NCI-H1694 treated with DMSO at 0.1 percent for 48 hours (cell line): ENCODE measurements around the gene GPR150.
A peak's percentile ranks its signal among the peaks of the same experiment; 100 is the strongest.
"Not testable (repeated sequence)": the region's sequence is repeated elsewhere in the genome, so short reads cannot be mapped to it uniquely, and the experiment has no call there.

Experiments
- DNase-seq: peaks from one replicate; lab custom pipeline; 2025; lab: John Stamatoyannopoulos, UW

GPR150 gene

GRCh38 chr5:95624368-95624767 lies 4.5 kb downstream of the GPR150 start:
- DNase-seq: no peak

DNA sequence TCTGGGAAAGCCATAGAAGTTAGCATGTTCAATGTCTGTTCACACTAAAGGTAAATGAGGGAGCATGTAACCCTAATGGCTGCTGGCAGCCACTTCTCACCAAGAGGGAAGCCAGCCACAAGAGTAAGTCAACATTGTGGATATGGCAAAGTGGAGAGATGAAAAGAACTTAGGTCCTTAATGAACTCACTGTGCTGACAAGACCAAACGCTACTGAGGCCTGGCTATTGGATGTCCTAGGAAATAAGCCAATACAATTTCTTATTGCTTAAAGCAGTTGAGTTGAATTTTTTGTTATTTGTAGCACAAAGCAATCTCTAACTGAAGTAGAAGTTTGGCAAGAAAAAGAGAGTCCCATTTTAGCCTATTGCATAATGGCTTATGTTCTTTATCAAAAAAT lies 6.8 kb downstream of the GPR150 start:
- DNase-seq: no peak

- DNase-seq: no peak
Observed at GRCh38 chr5:95627971-95628810, 8.3 kb downstream of the GPR150 start.

- DNase-seq: no peak
Observed at GRCh38 chr5:95628933-95629332, 9.0 kb downstream of the GPR150 start.

DNA sequence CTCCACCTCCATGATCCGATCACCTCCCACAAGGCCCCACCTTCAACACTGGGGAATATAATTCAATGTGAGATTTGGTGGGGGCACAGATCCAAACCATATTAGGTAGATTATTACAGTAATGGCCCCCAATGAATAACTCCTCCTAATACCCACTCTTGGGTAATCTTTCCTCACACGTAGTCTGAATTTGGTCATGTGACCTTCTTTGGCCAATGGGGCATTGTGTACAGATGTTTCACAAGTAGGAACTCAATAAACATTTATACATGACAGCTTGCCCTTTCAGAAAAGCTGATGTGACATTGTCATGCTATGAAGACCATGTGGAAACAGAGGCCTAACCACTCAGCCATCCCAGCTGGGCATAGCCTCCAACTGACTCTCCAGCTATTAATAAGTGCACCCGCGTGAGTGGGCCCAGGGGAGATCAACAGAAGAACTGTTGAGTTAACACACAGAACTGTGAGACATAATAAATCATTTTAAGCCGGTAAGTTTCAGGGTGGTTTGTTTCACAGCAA lies 10.6 kb downstream of the GPR150 start:
- no peak for DNase-seq

GRCh38 chr5:95631255-95631958 lies 11.5 kb downstream of the GPR150 start:
- no peak for DNase-seq

GRCh38 chr5:95631991-95632675 lies 12.2 kb downstream of the GPR150 start:
- DNase-seq: no peak

DNA sequence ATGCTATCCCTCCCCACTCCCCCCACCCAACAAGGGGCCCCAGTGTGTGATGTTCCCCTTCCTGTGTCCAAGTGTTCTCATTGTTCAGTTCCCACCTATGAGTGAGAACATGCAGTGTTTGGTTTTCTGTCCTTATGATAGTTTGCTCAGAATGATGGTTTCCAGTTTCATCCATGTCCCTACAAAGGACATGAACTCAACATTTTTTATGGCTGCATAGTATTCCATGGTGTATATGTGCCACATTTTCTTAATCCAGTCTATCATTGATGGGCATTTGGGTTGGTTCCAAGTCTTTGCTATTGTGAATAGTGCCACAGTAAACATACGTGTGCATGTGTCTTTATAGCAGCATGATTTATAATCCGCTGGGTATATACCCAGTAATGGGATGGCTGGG lies 13.1 kb downstream of the GPR150 start:
- not testable (repeated sequence) for DNase-seq

DNA sequence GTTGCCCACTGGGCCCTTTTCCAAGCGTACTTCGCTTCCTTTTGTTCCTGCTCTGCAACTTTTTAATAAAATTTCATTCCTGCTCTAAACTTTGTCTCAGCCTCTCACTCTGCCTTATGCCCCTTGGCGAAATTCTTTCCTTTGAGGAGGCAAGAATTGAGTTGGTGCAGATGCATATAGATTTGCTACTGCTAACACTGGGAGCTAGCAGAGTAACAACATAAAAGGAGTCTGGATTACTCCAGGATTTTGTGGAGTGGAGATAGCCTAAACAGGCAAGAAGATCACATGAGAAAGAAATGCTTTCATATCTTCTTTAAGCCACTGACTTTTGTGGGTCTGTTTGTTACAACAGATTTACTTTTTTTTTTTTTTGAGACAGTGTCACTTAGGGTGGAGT lies 13.8 kb downstream of the GPR150 start:
- DNase-seq: no peak

- no peak for DNase-seq
Observed at GRCh38 chr5:95634081-95634480, 14.2 kb downstream of the GPR150 start.

- DNase-seq: no peak
Observed at GRCh38 chr5:95638632-95639031, 18.7 kb downstream of the GPR150 start.

GRCh38 chr5:95641741-95642220 lies 21.9 kb downstream of the GPR150 start:
- DNase-seq: no peak

- no peak for DNase-seq
Observed at GRCh38 chr5:95643152-95643551, 23.3 kb downstream of the GPR150 start.

- peak; percentile 26 for DNase-seq
Observed at GRCh38 chr5:95644351-95645042, 24.6 kb downstream of the GPR150 start.

- DNase-seq: not testable (repeated sequence)
Observed at GRCh38 chr5:95646226-95646568, 26.3 kb downstream of the GPR150 start.

DNA sequence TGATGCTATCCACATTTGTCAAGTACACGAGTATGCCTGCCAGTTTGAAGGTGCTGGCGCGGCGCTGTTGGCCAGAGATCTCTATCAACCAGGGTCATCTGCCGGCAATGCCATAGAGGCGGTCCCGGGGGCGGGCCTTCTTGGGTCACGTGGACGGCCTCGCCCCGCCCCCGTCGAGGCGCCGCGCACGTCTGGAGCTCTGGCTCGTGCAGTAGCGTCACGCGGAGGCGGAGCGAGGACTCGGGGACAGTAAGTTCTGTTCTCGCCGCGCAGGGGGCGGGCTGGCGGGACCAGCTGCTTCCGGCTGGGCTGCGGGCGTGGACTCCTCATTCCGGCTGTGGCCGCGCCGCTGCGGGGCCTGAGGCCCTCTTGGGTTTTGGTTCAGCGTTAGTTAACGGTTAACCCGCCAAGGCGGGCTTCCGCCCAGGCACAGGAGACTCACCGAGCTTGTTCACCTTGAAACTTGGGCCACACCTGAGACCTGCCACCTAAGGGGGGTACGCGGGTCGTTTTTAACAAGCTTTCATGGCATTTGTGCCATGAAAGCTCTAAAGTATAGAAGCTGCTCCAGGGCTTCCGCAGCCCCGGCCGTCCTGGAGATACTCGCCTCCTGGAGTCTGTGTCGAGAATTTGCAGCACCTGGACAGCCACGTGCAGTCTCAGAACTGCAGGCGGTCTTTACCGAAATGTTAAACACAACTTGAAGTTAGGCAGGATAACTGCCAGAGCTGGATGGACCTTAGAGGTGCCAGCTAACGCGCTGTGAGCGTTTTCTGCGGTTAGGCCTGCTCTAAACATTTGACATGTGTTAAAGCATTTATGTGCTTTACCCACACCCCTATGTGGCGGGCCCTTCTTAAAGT lies 26.9 kb downstream of the GPR150 start, which contains the start of gene RFESD:
RFESD (plus strand) TSS at position 209 of the 863 bp plus-strand sequence. CDS start 5,495 bp downstream, outside the sequence.
- DNase-seq: peak; percentile 45

DNA sequence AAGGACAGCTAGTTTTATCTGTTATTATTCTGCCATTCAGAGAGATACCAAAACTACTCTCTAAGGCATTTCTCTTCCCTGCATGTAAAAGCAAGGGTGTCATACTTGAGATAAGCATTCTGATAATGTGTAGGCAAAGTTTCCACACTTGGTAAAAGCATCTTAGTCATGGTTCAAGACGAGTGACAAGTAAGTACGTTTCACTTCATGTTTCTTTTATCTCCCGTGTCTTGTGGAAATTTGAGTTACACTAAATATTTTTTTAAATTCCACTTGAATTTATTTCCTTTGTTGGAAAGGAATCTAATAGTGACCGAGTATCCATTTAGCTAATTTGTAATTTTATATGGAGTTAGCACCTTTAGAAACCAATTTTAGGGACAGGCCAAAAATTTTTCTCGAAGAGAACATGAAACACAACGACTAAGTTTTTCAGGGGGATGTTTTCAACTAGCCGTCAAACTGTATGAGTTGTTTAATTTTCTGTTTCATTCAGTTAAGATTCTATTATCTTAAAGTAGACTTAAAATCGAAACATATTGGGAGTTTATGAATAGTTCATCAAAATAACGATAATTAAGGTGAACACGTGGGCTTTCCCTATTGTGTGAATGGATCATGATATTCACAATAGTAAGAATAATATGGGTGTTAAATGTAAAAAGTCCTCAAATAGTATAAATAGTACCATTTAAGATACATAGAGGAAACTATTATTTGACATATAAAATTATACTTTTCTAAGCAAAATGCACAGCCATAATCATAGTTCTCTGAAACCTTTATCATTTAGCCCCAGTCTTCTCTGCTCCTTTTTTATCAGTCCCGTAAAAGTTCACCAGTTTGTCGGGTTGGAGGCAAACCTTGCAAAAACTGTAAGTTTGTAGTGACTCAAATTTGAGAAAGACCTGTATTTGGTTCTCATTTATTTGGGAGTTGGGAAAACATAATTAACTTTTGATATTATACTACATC lies 28.3 kb downstream of the GPR150 start:
- DNase-seq: no peak

GRCh38 chr5:95649274-95649673 lies 29.4 kb downstream of the GPR150 start:
- no peak for DNase-seq

- DNase-seq: no peak
Observed at GRCh38 chr5:95649842-95650620, 30.1 kb downstream of the GPR150 start.
